CD14-positive monocyte (primary cell): ENCODE results near the gene LGR4. TPM values are rescaled to one million over a fixed set of nuclear protein-coding genes. Genes with fewer than 3 reads are reported as not detected.
"Not testable (repeated sequence)": the region's sequence is repeated elsewhere in the genome, so short reads cannot be mapped to it uniquely, and the experiment has no call there.

Experiments
- DNase-seq, 3 donors: peaks; one replicate each; pipeline ENCODE4 v3.0.0-alpha.2; 2011 to 2022
- H2AFZ ChIP-seq: 2 replicates; pipeline ENCODE4 v1.6.0; 2012; ENCODE audit warnings: mild to moderate bottlenecking, low read depth, low read length, inconsistent platforms; ENCODE audit not compliant: insufficient read depth, poor library complexity, severe bottlenecking
- H3K27ac ChIP-seq, 2 donors: 1 replicate in 1 of 2; 2 replicates in 1 of 2; pipeline ENCODE4 v1.5.1; 2012 to 2013; ENCODE audit warnings: low read length in 2 of 2, control low read depth in 1 of 2, inconsistent platforms in 1 of 2, low read depth in 1 of 2, mild to moderate bottlenecking in 1 of 2
- H3K27me3 ChIP-seq, 2 donors: one replicate each; pipeline versions ENCODE4 v1.6.0 to v1.6.1; 2011 to 2013; ENCODE audit warnings: low read length in 2 of 2; ENCODE audit not compliant: control insufficient read depth in 2 of 2, insufficient read depth in 2 of 2
- H3K36me3 ChIP-seq, 2 donors: replicated peaks in 1 of 2; 1 replicate in 1 of 2; 2 replicates in 1 of 2; pipeline versions ENCODE4 v1.5.1 to v1.6.1; 2012 to 2013; ENCODE audit warnings: low read length in 2 of 2, control low read depth in 1 of 2, inconsistent platforms in 1 of 2, mild to moderate bottlenecking in 1 of 2; ENCODE audit not compliant: insufficient read depth in 2 of 2, control insufficient read depth in 1 of 2
- H3K4me1 ChIP-seq, 2 donors: 1 replicate in 1 of 2; 2 replicates in 1 of 2; pipeline versions ENCODE4 v1.5.1 to v1.6.1; 2012 to 2013; ENCODE audit warnings: low read length in 2 of 2, control low read depth in 1 of 2, inconsistent platforms in 1 of 2, mild to moderate bottlenecking in 1 of 2, moderate library complexity in 1 of 2; ENCODE audit not compliant: insufficient read depth in 2 of 2, control insufficient read depth in 1 of 2
- H3K4me2 ChIP-seq: replicated peaks from 2 replicates; pipeline ENCODE3; 2012; ENCODE audit warnings: low read length, moderate library complexity, mild to moderate bottlenecking; ENCODE audit not compliant: poor library complexity, severe bottlenecking; ENCODE audit errors: extremely low read depth
- H3K4me3 ChIP-seq, 3 experiments: fragments of 200-600 bp in 1 of 3; sonication (generic) in 1 of 3; replicated peaks in 1 of 3; 1 replicate in 2 of 3; 2 replicates in 1 of 3; pipeline ENCODE4 v1.5.1; 2011 to 2013; ENCODE audit warnings: low read length in 3 of 3, mild to moderate bottlenecking in 3 of 3, control low read depth in 2 of 3, low read depth in 2 of 3, inconsistent platforms in 1 of 3, moderate library complexity in 1 of 3
- H3K79me2 ChIP-seq: 2 replicates; pipeline ENCODE4 v1.6.0; 2012; ENCODE audit warnings: mild to moderate bottlenecking, control low read depth, inconsistent platforms, low read length, moderate library complexity; ENCODE audit not compliant: insufficient read depth
- H3K9ac ChIP-seq: 2 replicates; pipeline ENCODE4 v1.6.0; 2017; ENCODE audit warnings: low read length, mild to moderate bottlenecking; ENCODE audit not compliant: insufficient read depth, poor library complexity, severe bottlenecking
- H3K9me3 ChIP-seq, 2 donors: replicated peaks in 1 of 2; 1 replicate in 1 of 2; 2 replicates in 1 of 2; pipeline versions ENCODE4 v1.5.1 to v1.6.1; 2012 to 2013; ENCODE audit warnings: low read length in 2 of 2, control low read depth in 1 of 2; ENCODE audit not compliant: control insufficient read depth in 1 of 2, insufficient read depth in 1 of 2
- H4K20me1 ChIP-seq: 2 replicates; pipeline ENCODE4 v1.6.0; 2012; ENCODE audit warnings: mild to moderate bottlenecking, low read length, control low read depth, moderate library complexity; ENCODE audit not compliant: insufficient read depth
- H3K27ac Mint-ChIP-seq, 7 donors: one replicate each; pipeline ENCODE4 v1.8.0; 2020; ENCODE audit warnings: mild to moderate bottlenecking in 7 of 7, mixed read lengths in 7 of 7, moderate library complexity in 6 of 7, inconsistent platforms in 2 of 7
- H3K27me3 Mint-ChIP-seq, 3 donors: one replicate each; pipeline ENCODE4 v1.8.0; 2021 to 2022; ENCODE audit warnings: low read depth in 3 of 3, mild to moderate bottlenecking in 3 of 3, mixed read lengths in 3 of 3, moderate library complexity in 3 of 3, inconsistent platforms in 1 of 3
- H3K36me3 Mint-ChIP-seq, 2 donors: one replicate each; pipeline ENCODE4 v1.8.0; 2020; ENCODE audit warnings: mixed read lengths in 2 of 2, inconsistent platforms in 1 of 2, mild to moderate bottlenecking in 1 of 2
- H3K4me1 Mint-ChIP-seq: one replicate; pipeline ENCODE4 v1.8.0; 2020; ENCODE audit warnings: mild to moderate bottlenecking, mixed read lengths
- H3K4me3 Mint-ChIP-seq, 2 donors: one replicate each; pipeline ENCODE4 v1.8.0; 2020; ENCODE audit warnings: mild to moderate bottlenecking in 2 of 2, mixed read lengths in 2 of 2, moderate library complexity in 1 of 2
- H3K9me3 Mint-ChIP-seq, 7 donors: one replicate each; pipeline ENCODE4 v1.8.0; 2020 to 2022; ENCODE audit warnings: mixed read lengths in 7 of 7, mild to moderate bottlenecking in 6 of 7, moderate library complexity in 6 of 7, inconsistent platforms in 2 of 7
- WGBS: methylation state at CpG from one replicate; pipeline ENCODE4 v1.1.5; 2013; ENCODE audit warnings: missing lambda C conversion rate; ENCODE audit not compliant: insufficient coverage; 5-methylcytosine and 5-hydroxymethylcytosine counted together
- intact Hi-C, 2 donors: fragments of 100-400 bp; cut with micrococcal nuclease; formaldehyde crosslinking; loops; one replicate each; pipeline versions ENCODE4 v1.15.0 to v1.15.1; 2023
- polyA plus RNA-seq, 3 donors: library from polyadenylated mRNA; depleted of rRNA in 1 of 3; unstranded in 2 of 3; stranded (reverse) in 1 of 3; fragments of 300-500 nt in 2 of 3; fragments of >200 nt in 1 of 3; fragmentation: Illumina TruSeq in 2 of 3; gene quantifications; 1 replicate in 2 of 3; 2 replicates in 1 of 3; pipeline ENCODE4 v1.2.3, GENCODE V29; 2012 to 2021
- TF ChIP-seq, protein P1 (sequence below): fragments of 200-600 bp; IDR thresholded peaks from one replicate; pipeline ENCODE4 v1.8.0; 2022; ENCODE audit warnings: antibody characterized with exemption, mild to moderate bottlenecking

LGR4 gene
- polyA plus RNA-seq, 3 donors = 0.67 to 0.92 (median 0.72) TPM

DNA sequence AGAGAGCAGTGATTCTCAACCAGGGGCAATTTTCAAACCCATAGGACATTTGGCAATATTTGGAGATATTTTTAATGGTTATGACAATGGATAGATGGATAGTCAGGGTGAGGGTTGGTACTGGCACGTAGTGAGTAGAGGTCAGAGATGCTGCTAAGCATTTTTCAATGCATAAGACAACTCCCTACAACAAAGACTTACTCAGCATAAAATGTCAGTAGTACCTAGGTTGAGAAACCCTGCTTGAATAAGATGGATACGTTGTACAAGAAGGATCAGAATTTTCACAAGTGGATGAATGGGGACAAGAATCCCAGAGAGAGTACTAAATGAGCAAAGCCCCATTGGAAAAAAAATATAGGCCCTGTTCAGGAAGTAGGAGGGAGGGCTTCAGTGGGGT is 45.9 kb upstream of the LGR4 start:
- no peak for DNase-seq
- Mint-ChIP-seq H3K4me3 (no peak overlapping the region), H3K4me1 (no peaks in the 10 kb centered on the region), H3K36me3 (no peaks in the 10 kb centered on the region), H3K27ac (no peak overlapping the region), H3K9me3 (peaks cover 0 to 8% (median 3%) of the 10 kb centered on the region in 7 donors), H3K27me3 (peaks cover 0 to 4% (median 0%) of the 10 kb centered on the region in 3 donors)
- Histone ChIP-seq H2AFZ (no peak overlapping the region), H3K4me2 (no peak overlapping the region), H4K20me1 (no peaks in the 10 kb centered on the region), H3K9me3 (no peaks in the 10 kb centered on the region), H3K79me2 (no peaks in the 10 kb centered on the region), H3K27ac (no peak overlapping the region), H3K36me3 (no peaks in the 10 kb centered on the region), H3K4me3 (no peak overlapping the region), H3K4me1 (no peaks in the 10 kb centered on the region), H3K9ac (no peak overlapping the region), H3K27me3 (no peaks in the 10 kb centered on the region)
- WGBS = 78% methylated on average over 1 of the region's 2 CpGs
- intact Hi-C loops = no loop called here
- TF ChIP-seq, protein P1, sequence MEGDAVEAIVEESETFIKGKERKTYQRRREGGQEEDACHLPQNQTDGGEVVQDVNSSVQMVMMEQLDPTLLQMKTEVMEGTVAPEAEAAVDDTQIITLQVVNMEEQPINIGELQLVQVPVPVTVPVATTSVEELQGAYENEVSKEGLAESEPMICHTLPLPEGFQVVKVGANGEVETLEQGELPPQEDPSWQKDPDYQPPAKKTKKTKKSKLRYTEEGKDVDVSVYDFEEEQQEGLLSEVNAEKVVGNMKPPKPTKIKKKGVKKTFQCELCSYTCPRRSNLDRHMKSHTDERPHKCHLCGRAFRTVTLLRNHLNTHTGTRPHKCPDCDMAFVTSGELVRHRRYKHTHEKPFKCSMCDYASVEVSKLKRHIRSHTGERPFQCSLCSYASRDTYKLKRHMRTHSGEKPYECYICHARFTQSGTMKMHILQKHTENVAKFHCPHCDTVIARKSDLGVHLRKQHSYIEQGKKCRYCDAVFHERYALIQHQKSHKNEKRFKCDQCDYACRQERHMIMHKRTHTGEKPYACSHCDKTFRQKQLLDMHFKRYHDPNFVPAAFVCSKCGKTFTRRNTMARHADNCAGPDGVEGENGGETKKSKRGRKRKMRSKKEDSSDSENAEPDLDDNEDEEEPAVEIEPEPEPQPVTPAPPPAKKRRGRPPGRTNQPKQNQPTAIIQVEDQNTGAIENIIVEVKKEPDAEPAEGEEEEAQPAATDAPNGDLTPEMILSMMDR = no peak

DNA sequence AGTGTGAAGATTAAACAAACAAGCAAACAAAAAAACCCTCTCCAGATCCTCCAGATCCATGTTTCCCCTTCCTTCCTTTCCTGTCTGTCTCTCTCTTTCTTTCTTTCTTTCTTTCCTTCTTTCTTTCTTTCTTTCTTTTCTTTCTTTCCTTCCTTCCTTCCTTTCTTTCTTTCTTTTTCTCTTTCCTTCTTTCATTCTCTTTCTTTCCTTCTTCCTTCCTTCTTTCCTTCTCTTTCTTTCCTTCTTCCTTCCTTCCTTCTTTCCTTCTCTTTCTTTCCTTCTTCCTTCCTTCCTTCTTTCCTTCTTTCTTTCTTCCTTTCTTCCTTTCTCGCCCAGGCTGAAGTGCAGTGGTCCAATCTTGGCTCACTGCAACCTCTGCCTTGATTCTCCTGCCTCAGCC is 44.9 kb upstream of the LGR4 start:
- H4K20me1 ChIP-seq, H3K36me3 ChIP-seq, H3K27me3 ChIP-seq, H3K27ac ChIP-seq, intact Hi-C loops, H3K9me3 ChIP-seq, DNase-seq, H3K4me3 ChIP-seq, H3K4me2 ChIP-seq, H3K27me3 Mint-ChIP-seq, H3K4me1 ChIP-seq, H3K4me3 Mint-ChIP-seq, H3K9ac ChIP-seq, H3K79me2 ChIP-seq, H3K9me3 Mint-ChIP-seq, H3K4me1 Mint-ChIP-seq, H2AFZ ChIP-seq, H3K36me3 Mint-ChIP-seq: not testable (repeated sequence)
- WGBS = no CpG with 5 or more reads among the region's 1 CpG
- peak overlapping the region in 2 of 7 donors; percentile 9 to 23 for H3K27ac Mint-ChIP-seq
